Parathyroid adenoma (tissue), 2 donors: Measurements from ENCODE around the gene ANKRD40CL.

Source experiments
- H2AFZ ChIP-seq: fragments of 300-600 bp; sonication (generic); one replicate; pipeline ENCODE4 v1.7.0; 2017; ENCODE audit warnings: antibody characterized with exemption, mild to moderate bottlenecking
- H3K27ac ChIP-seq: fragments of 300-600 bp; sonication (generic); one replicate; pipeline ENCODE4 v1.7.0; 2017
- H3K27me3 ChIP-seq: fragments of 300-600 bp; sonication (generic); one replicate; pipeline ENCODE4 v1.7.0; 2017; ENCODE audit warnings: low read length; ENCODE audit not compliant: control insufficient read depth, insufficient read depth
- H3K36me3 ChIP-seq: fragments of 300-600 bp; sonication (generic); one replicate; pipeline ENCODE4 v1.7.0; 2017; ENCODE audit warnings: low read length; ENCODE audit not compliant: control insufficient read depth, insufficient read depth
- H3K4me1 ChIP-seq: fragments of 300-600 bp; sonication (generic); one replicate; pipeline ENCODE4 v1.7.0; 2017; ENCODE audit warnings: control low read depth
- H3K4me2 ChIP-seq: fragments of 300-600 bp; sonication (generic); one replicate; pipeline ENCODE4 v1.7.0; 2017; ENCODE audit warnings: low read length
- H3K4me3 ChIP-seq: fragments of 300-600 bp; sonication (generic); one replicate; pipeline ENCODE4 v1.7.0; 2017; ENCODE audit warnings: low read depth, low read length
- H3K79me2 ChIP-seq: fragments of 300-600 bp; sonication (generic); one replicate; pipeline ENCODE4 v1.7.0; 2017; ENCODE audit warnings: control low read depth
- H3K9ac ChIP-seq: fragments of 300-600 bp; sonication (generic); one replicate; pipeline ENCODE4 v1.7.0; 2017; ENCODE audit warnings: mild to moderate bottlenecking
- H3K9me3 ChIP-seq: fragments of 300-600 bp; sonication (generic); one replicate; pipeline ENCODE4 v1.7.0; 2017; ENCODE audit warnings: low read length; ENCODE audit not compliant: control insufficient read depth
- TF ChIP-seq, protein P1 (sequence below): fragments of 300-600 bp; sonication (generic); IDR thresholded peaks from one replicate; pipeline ENCODE4 v1.7.0; 2017; ENCODE audit warnings: antibody characterized with exemption, mild to moderate bottlenecking
- donor health status: primary hyperparathyroidism.

Gene ANKRD40CL

DNA sequence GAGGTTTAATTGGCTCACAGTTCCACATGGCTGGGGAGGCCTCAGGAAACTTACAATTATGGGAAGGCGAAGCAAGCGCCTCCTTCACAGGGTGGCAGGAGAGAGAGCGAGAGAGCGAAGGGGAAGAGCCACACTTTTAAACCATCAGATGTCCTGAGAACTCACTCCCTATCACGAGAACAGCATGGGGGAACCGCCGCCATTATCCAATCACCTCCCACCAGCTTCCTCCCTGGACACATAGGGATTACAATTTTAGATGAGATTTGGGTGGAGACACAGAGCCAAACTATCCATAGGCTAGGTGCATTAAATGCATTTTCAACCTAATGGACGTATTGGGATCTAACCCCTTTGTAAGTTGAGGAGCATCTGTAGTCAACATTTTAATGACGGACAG, 54.7 kb downstream of the ANKRD40CL start:
- Histone ChIP-seq H3K4me2 (no peak overlapping the region), H3K27me3 (no peaks in the 10 kb centered on the region), H3K36me3 (no peaks in the 10 kb centered on the region), H3K4me1 (peaks cover 14% of the 10 kb centered on the region), H3K9me3 (no peaks in the 10 kb centered on the region), H3K4me3 (no peak overlapping the region), H2AFZ (no peak overlapping the region), H3K9ac (no peak overlapping the region), H3K79me2 (peaks cover 16% of the 10 kb centered on the region), H3K27ac (no peak overlapping the region)
- TF ChIP-seq, protein P1, sequence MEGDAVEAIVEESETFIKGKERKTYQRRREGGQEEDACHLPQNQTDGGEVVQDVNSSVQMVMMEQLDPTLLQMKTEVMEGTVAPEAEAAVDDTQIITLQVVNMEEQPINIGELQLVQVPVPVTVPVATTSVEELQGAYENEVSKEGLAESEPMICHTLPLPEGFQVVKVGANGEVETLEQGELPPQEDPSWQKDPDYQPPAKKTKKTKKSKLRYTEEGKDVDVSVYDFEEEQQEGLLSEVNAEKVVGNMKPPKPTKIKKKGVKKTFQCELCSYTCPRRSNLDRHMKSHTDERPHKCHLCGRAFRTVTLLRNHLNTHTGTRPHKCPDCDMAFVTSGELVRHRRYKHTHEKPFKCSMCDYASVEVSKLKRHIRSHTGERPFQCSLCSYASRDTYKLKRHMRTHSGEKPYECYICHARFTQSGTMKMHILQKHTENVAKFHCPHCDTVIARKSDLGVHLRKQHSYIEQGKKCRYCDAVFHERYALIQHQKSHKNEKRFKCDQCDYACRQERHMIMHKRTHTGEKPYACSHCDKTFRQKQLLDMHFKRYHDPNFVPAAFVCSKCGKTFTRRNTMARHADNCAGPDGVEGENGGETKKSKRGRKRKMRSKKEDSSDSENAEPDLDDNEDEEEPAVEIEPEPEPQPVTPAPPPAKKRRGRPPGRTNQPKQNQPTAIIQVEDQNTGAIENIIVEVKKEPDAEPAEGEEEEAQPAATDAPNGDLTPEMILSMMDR: no peak
